Epithelial cell of proximal tubule (primary cell): ENCODE data around the gene IL24. TPM values are rescaled to one million over a fixed set of nuclear protein-coding genes. Genes with fewer than 3 reads are reported as not detected.

Source experiments
- DNase-seq: peaks from one replicate; pipeline ENCODE4 v3.0.0-alpha.2; 2011; ENCODE audit warnings: low read depth
- H3K4me3 ChIP-seq: 2 replicates; pipeline ENCODE4 v1.5.1; 2011; ENCODE audit warnings: low read depth, mild to moderate bottlenecking, low read length
- total RNA-seq: library from RNA; depleted of rRNA; stranded (reverse); fragments of >200 nt; gene quantifications from 2 replicates; pipeline ENCODE4 v1.2.3, GENCODE V29; 2015
- TF ChIP-seq, protein P1 (sequence below): conservative IDR thresholded peaks from 2 replicates; pipeline ENCODE4 v1.5.1; 2012; ENCODE audit warnings: low read depth, mild to moderate bottlenecking, low read length

Gene IL24
- total RNA-seq, 1 donor from 2014 or later = 1.1 TPM

DNA sequence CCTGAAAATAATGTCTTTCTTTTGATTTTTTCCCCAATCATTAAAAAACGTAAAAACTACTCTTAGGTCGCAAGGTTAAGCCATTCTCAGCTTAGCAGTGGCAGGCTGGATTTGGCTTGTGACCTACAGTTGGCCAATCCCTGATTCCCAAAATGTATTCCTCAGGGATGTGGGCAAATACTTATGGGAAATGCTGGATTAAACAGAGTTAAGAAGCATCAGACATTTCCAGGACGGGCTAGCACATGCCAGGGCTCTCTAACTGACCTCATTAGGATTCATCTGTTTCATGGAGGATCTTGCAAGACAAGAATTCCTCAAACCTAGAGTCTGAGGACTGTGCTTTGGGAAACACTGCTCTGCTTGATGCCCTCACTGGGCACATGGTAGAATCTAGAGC, 982 bp upstream of the IL24 start:
- TF ChIP-seq, protein P1, sequence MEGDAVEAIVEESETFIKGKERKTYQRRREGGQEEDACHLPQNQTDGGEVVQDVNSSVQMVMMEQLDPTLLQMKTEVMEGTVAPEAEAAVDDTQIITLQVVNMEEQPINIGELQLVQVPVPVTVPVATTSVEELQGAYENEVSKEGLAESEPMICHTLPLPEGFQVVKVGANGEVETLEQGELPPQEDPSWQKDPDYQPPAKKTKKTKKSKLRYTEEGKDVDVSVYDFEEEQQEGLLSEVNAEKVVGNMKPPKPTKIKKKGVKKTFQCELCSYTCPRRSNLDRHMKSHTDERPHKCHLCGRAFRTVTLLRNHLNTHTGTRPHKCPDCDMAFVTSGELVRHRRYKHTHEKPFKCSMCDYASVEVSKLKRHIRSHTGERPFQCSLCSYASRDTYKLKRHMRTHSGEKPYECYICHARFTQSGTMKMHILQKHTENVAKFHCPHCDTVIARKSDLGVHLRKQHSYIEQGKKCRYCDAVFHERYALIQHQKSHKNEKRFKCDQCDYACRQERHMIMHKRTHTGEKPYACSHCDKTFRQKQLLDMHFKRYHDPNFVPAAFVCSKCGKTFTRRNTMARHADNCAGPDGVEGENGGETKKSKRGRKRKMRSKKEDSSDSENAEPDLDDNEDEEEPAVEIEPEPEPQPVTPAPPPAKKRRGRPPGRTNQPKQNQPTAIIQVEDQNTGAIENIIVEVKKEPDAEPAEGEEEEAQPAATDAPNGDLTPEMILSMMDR = no peak
- no peak for DNase-seq
- no peak overlapping the region for H3K4me3 ChIP-seq

DNA sequence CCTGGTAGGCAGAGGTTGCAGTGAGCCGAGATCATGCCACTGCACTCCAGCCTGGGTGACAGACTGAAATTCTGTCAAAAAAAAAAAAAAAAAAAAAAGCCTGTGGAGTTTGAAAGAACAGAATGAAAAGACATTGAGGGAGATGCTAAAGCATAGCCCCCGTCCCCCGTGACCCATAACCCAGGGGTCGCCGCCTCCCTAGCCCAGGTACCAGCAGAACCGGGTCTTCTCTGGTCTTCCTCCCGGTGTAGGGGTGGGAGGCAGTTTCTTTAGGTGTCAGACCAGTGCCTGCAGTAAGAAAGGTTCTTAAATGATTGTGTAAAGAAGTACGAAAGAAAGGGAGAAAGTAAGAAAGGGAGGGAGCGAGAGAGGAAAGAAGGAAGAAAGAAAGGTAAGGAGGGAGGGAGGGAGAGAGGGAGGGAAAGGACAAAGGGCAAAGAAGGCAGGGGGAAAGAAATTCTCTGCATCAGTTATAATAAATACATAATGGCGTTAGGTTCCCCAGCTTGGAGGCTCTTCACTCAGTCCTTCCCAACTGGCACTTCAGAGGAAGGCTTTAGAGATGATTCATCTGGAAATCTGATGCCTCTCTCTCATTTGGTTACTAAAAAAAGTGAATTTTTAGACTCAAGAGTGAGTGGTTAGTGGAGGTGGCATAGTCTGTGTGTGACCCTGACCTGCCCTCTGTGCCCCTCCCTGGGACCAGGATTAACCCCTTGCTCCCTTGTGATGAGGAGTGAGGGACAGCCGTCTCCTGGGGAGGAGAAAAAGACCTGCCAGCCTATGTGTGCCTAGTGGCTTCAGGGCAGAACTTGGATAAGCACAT, 1.1 kb downstream of the IL24 start:
- TF ChIP-seq, protein P1 = no peak
- DNase-seq = no peak
- H3K4me3 ChIP-seq = no peak overlapping the region

DNA sequence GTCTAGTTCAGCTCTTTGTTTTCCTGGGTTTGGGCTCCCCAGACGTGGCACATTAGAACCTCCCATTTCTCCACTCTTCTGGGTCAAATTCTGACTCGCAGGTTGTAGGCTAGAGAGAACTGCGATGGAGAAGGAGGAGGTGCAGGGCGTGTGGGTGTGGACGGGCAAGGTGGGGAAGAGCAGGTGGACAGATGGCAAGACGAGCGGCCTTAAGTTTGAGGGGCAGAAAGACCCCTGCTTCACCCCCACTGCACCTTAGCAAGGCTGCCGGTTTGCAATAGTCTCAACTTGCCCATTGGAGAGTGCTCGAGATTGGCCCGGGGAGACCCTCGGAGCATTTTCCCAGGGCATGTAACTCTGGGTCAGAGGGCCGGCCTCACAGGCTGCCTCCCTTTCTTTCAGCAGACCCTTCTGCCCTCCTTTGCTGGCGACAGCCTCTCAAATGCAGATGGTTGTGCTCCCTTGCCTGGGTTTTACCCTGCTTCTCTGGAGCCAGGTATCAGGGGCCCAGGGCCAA, 1.7 kb downstream of the IL24 start:
- TF ChIP-seq, protein P1 = no peak

DNA sequence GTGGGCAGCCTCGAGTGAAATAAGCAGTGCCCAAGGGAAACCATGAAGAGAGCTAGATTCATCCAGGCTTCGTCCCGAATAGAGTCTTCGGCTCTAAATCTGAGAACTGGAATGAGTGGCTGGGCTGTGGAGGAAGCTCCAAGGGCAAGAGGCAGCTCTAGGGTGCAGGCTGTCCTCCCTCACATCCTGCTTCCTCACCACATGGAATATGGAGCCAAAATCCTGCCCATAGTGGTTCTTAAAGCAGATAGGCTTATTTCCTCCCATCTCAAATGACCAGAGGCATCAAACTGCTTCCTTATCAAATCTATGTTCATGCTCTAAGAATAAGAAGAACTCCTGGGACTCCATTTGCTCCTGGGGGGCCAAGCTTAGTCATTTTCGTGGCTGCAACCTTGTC, 2.5 kb downstream of the IL24 start:
- TF ChIP-seq, protein P1 = no peak

More for the DNA sequence above, 1.7 kb downstream of the IL24 start:
- no peak for DNase-seq
- H3K4me3 ChIP-seq = no peak overlapping the region

DNA sequence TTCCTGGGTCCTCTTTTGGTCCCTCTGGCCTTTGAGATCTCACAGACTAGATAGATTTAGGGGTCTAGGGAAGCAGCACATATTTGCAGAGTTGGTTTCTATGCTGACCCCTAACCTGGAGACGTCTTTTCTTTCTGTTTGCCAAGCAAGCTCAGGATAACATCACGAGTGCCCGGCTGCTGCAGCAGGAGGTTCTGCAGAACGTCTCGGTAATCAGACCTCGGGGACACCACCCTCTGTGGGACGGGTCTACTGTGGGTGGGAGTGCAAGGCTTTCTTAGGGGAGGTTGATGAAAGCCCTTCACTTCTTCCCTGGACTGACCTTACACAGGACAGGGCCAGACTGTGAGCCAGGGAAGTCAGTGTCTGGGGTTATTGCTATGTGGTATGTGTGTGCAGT, 2.9 kb downstream of the IL24 start:
- TF ChIP-seq, protein P1 = no peak
- no peak for DNase-seq
- no peak overlapping the region for H3K4me3 ChIP-seq

More for the DNA sequence above, 2.5 kb downstream of the IL24 start:
- no peak for DNase-seq
- H3K4me3 ChIP-seq = no peak overlapping the region

DNA sequence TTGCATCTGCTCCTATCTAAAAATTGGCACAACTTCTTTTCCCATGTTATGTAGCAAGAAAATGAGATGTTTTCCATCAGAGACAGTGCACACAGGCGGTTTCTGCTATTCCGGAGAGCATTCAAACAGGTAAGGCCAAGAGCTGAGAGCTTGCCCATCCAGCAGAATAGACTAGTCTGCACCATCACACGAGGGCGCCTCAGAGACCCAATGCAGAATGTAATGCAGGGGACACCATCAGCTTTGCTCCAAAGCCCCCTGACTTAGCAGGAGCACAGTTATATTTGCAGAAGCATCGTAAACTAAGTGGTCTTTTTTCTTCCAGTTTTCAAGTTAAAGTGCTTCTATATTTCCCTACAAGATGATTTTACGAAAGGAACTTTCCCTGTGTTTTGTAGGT, 4.7 kb downstream of the IL24 start:
- no peak for DNase-seq
- no peak overlapping the region for H3K4me3 ChIP-seq
- TF ChIP-seq, protein P1 = no peak

DNA sequence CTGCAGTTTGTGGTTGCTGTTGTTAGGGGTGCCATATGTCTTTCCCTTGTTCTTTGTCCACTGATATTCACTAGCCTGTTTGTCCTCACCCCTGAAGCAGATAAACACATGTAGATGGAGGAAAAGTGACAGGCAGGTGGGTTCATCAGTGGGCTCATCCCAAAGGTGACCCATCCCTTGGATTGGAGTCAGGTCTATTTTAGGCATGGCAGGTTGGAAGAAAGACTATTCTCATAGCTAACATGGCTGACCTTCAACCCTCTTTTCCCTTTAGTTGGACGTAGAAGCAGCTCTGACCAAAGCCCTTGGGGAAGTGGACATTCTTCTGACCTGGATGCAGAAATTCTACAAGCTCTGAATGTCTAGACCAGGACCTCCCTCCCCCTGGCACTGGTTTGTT, 5.5 kb downstream of the IL24 start:
- H3K4me3 ChIP-seq = no peak overlapping the region
- no peak for DNase-seq
- TF ChIP-seq, protein P1 = no peak
